ENCODE data around the gene NPDC1.

The NPDC1 gene

DNA sequence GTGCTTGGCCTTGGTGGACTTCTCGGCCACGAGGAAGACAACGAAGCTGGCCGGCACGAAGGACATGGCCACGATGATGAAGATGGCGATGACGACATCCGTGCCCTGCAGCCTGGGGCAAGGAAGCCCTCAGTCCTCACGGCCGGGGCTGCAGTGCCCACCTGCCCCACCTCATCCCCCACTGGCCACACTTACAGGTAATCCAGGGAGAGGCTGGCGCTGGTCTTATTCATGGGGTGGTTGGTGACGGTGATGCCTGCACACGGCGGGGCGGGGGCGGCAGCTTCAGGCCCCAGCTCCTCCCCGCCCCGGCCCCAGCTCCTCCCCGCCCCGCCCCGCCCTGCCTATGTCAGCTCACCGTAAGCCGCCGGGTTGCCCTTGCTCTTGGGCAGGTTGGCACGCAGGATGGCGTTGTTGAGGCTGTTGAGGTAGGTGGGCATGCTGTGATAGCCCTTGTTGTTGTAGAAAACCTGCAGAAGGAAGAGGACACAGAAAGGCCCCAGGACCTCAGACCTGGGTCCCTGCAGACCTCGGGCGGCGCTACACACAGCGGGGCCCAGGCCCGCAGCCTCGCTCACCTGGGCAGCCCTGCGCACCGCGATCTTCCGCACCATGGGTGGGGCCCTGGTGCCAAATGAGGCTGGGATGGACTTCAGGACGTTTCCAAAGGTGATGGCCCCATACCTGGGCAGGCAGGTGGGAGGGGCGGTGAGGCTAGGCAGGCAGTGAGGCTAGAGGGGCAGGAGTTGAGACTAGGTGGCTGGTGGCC is 33.9 kb downstream of the NPDC1 start:
- Histone ChIP-seq H3K4me3 (ENCODE audit: low read depth, low read length, poor library complexity, severe bottlenecking) (no peak overlapping the region), H3K9me3 (ENCODE audit: low read length) (no peaks in the 10 kb centered on the region), H3K4me2 (ENCODE audit: low read length) (no peak overlapping the region), H3K27me3 (ENCODE audit: insufficient read depth, low read length) (peaks cover 3% of the 10 kb centered on the region; the same call in 1 of the 2 replicates), H2AFZ (ENCODE audit: low read length) (no peak overlapping the region), H3K36me3 (ENCODE audit: insufficient read depth, low read length) (no peaks in the 10 kb centered on the region), H3K79me2 (ENCODE audit: insufficient read depth, low read length) (no peaks in the 10 kb centered on the region), H3F3A (ENCODE audit: insufficient read depth, low read length) (no peaks in the 10 kb centered on the region), H3K9me2 (ENCODE audit: low read depth, low read length) (no peaks in the 10 kb centered on the region), H3K9ac (ENCODE audit: low read length) (no peak overlapping the region), H3K4me1 (ENCODE audit: insufficient read depth, low read length, severe bottlenecking) (no peaks in the 10 kb centered on the region), H4K20me1 (ENCODE audit: insufficient read depth, low read length) (no peaks in the 10 kb centered on the region), H3K27ac (ENCODE audit: low read depth, low read length, poor library complexity, severe bottlenecking) (no peak overlapping the region)
- TF ChIP-seq EZH2 (IDR thresholded peaks at IDR 0.05; ENCODE audit: borderline replicate concordance, low read length): no peak
- TF ChIP-seq CTCF (IDR thresholded peaks at IDR 0.05; ENCODE audit: low read length): no peak

DNA sequence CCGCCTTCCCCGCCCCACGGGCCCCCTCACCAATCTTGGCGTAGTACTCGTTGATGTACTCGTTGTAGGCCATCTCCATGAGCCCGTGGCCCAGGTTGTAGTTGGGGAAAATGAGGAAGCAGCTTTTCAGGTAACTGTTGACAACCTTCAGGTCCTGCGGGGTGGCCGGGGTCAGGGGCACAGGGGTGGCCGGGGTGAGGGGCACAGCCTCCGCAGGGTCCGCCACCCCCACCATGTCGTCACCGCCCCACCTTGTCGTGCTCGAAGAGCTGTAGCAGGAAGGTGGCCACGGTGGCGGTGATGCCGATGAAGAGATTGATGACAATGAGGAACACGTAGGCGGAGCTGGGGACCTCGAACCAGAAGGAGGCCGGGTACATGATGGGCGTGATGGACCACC is 34.8 kb downstream of the NPDC1 start:
- Histone ChIP-seq H3K9me3 (ENCODE audit: low read length) (no peaks in the 10 kb centered on the region), H3K4me2 (ENCODE audit: low read length) (no peak overlapping the region; the same call in 1 of the 2 replicates), H3K4me1 (ENCODE audit: insufficient read depth, low read length, severe bottlenecking) (no peaks in the 10 kb centered on the region), H3K9ac (ENCODE audit: low read length) (no peak overlapping the region), H3K79me2 (ENCODE audit: insufficient read depth, low read length) (no peaks in the 10 kb centered on the region), H3K27me3 (ENCODE audit: insufficient read depth, low read length) (peaks cover 3% of the 10 kb centered on the region; the same call in 1 of the 2 replicates), H3K27ac (ENCODE audit: low read depth, low read length, poor library complexity, severe bottlenecking) (no peak overlapping the region), H3K4me3 (ENCODE audit: low read depth, low read length, poor library complexity, severe bottlenecking) (no peak overlapping the region), H3K36me3 (ENCODE audit: insufficient read depth, low read length) (no peaks in the 10 kb centered on the region), H2AFZ (ENCODE audit: low read length) (no peak overlapping the region), H4K20me1 (ENCODE audit: insufficient read depth, low read length) (no peaks in the 10 kb centered on the region), H3F3A (ENCODE audit: insufficient read depth, low read length) (no peaks in the 10 kb centered on the region), H3K9me2 (ENCODE audit: low read depth, low read length) (no peaks in the 10 kb centered on the region)
- no peak for TF ChIP-seq EZH2 (IDR thresholded peaks at IDR 0.05; ENCODE audit: borderline replicate concordance, low read length)
- no peak for TF ChIP-seq CTCF (IDR thresholded peaks at IDR 0.05; ENCODE audit: low read length)

GRCh38 chr9:137009938-137010732 is 35.8 kb downstream of the NPDC1 start:
- no peak overlapping the region for H3K27ac ChIP-seq (ENCODE audit: low read depth, low read length, poor library complexity, severe bottlenecking)
- no peak overlapping the region for H3K4me2 ChIP-seq (ENCODE audit: low read length)
- H3K27me3 ChIP-seq (ENCODE audit: insufficient read depth, low read length): peaks cover 3% of the 10 kb centered on the region; the same call in 1 of the 2 replicates
- H3K9me2 ChIP-seq (ENCODE audit: low read depth, low read length): no peaks in the 10 kb centered on the region
- no peak for TF ChIP-seq CTCF (IDR thresholded peaks at IDR 0.05; ENCODE audit: low read length)
- TF ChIP-seq EZH2 (IDR thresholded peaks at IDR 0.05; ENCODE audit: borderline replicate concordance, low read length): no peak
- no peak overlapping the region for H3K4me3 ChIP-seq (ENCODE audit: low read depth, low read length, poor library complexity, severe bottlenecking)
- H3F3A ChIP-seq (ENCODE audit: insufficient read depth, low read length): no peaks in the 10 kb centered on the region
- H3K36me3 ChIP-seq (ENCODE audit: insufficient read depth, low read length): no peaks in the 10 kb centered on the region
- H2AFZ ChIP-seq (ENCODE audit: low read length): no peak overlapping the region
- no peaks in the 10 kb centered on the region for H4K20me1 ChIP-seq (ENCODE audit: insufficient read depth, low read length)
- H3K79me2 ChIP-seq (ENCODE audit: insufficient read depth, low read length): no peaks in the 10 kb centered on the region
- H3K4me1 ChIP-seq (ENCODE audit: insufficient read depth, low read length, severe bottlenecking): no peaks in the 10 kb centered on the region
- no peaks in the 10 kb centered on the region for H3K9me3 ChIP-seq (ENCODE audit: low read length)
- H3K9ac ChIP-seq (ENCODE audit: low read length): no peak overlapping the region

Data from OCI-LY1 (cell line).